Subcutaneous adipose tissue (tissue), 4 donors: Measurements from ENCODE around the gene CCDC182. TPM values are rescaled to one million over a fixed set of nuclear protein-coding genes. Genes with fewer than 3 reads are reported as not detected.

Experiments used
- CTCF ChIP-seq: fragments of 450-650 bp; IDR thresholded peaks from one replicate; pipeline ENCODE4 v1.5.1; 2016; ENCODE audit warnings: low read depth, mild to moderate bottlenecking, control low read depth, antibody characterized with exemption, moderate library complexity
- total RNA-seq, 4 donors: library from RNA; depleted of rRNA; stranded (reverse); fragments of >200 nt; gene quantifications; one replicate each; pipeline ENCODE4 v1.1.0, GENCODE V29; 2016

Gene CCDC182
- total RNA-seq, 4 donors from 2014 or later: not detected

DNA sequence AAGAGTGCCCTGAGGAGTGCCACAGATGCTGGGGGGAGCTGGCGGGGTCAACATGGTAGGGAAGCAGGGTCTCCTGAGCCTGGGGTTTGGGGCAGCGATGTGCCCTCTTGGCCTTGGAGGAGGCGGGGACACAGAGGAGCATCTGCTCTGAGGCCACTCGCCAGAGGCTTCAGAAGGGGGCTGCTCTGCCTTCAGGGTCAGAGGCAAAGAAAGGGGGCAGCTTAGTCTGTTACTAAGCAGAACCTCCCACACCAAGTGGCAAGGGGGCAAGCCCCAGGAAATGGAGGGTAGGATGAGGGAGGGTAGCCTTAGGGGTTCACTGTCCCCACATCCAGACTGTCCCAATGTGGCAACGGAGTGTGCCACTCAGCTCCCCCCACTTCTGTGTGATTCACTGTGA lies 18.3 kb downstream of the CCDC182 start:
- TF ChIP-seq CTCF: no peak

GRCh38 chr17:57726213-57726790 lies 18.8 kb downstream of the CCDC182 start:
- TF ChIP-seq CTCF: no peak

DNA sequence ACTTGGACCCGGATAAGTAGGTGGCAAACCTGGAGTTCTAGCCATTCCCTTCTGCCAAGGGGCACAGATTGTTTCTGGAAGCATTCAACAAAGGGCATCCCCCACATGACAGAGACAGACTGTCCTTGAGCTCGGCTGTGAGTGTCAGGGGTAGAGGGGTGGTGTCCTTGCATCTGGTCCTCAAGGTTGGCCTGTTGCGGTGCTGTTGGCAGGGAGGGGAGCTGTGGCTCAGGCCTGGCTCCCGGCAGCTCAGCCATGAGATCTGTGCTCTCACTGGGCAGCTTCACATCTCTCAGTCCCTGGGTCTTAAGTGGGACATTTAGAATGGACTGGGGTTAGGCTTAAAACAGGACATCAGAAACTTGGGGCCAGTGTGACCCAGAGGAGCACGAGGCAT lies 20.4 kb downstream of the CCDC182 start:
- TF ChIP-seq CTCF: no peak

DNA sequence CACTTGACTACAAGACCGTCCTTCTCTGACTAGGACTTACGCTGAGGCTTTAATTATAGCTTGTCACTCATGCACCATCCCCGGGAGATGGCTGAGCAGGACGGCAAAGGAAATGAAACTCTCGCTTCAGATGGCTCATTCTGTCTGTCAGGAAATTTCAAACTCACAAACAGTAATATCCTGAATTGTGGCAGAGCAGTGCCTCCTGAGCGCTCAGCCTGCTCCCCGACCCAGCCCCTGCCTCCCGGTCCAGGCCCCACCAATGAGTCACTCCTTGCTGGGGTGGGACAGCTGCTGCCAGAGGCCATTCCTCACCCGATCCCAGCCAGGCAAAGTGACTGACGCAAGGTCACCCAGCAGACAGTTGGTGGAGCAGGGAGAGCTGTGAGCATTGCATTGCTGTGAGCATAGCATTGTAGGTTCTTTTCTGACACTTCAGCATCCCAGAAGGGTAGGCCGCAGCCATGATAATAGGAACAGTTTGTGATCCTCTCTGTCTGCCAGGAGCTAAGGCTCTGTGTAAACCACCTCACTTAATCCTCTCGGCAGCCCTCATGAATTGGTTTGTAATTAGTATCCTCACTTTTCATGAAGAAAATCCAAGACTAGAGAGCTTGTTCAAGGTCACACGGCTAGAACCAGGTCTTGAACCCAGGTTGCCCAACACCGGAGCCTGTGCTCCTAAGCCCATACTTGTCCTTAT lies 20.9 kb downstream of the CCDC182 start:
- TF ChIP-seq CTCF: no peak

DNA sequence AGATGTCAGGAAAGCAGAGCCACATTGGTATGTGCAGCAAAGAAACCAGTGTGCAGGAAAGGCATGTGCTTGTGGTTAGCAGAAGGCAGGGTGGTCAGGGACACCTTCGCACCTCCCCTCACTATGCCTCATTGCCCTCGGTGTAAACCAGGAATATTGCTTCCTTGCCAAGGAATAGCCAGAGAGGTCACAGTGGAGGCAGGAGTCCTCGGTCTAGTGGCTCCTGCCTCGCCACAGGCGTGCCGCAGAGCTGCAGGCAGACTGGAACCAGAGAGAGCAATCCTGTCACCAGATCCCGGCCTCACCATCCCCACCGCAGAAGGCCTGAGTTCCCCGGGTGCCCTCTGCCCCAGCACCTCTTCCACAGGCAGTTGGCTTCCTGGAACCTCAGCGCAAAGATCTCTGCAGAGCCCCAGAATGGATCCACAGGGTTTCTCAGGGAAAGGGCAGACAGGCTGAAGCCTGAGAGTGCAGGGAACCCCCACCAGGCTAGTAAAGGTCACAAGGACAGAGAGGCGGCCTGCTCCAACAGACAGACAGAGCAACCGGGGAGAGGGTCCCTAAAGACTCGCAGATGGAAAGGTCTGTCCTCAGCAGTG lies 21.6 kb downstream of the CCDC182 start:
- TF ChIP-seq CTCF: no peak

- TF ChIP-seq CTCF: no peak
Measured at GRCh38 chr17:57722704-57723043, 22.4 kb downstream of the CCDC182 start.

DNA sequence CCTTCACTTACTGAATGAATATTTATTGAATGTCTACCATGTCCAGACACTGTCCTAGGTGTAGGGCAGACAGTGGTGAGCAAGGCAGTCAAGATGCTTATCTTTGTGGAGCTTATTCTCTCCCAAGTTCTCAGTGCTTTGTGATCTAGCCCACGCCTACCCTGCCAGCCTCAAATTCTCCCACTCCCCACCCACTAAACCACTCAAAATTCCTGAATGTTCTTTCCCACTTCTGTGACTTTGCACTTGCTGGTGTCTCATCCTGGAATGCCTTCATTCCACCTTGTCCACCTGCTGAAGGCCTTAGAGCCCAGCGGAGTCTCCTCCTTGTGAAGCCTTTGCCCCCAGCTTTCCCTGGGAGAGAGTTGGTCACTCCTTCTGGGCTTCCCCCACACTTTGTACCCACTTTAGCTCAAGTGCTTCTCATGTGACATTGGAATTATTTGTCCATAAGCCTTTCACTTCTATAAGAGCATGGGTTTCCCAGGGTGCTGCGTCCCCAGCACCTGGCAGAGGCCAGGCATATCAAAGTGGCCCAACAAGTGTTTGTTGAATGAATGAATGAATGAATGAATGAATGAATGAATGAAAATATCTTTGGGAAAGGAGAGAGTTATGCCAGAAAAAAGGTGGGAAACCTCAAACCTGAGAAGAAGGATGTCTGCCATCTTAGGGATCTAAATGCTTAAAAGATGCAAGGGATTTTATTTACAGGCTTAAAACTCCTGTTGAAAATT lies 23.0 kb downstream of the CCDC182 start:
- no peak for TF ChIP-seq CTCF
